Measurements from ENCODE around the gene ZNF766.
"Not testable (repeated sequence)": the region's sequence is repeated elsewhere in the genome, so short reads cannot be mapped to it uniquely, and the experiment has no call there.

The ZNF766 gene

DNA sequence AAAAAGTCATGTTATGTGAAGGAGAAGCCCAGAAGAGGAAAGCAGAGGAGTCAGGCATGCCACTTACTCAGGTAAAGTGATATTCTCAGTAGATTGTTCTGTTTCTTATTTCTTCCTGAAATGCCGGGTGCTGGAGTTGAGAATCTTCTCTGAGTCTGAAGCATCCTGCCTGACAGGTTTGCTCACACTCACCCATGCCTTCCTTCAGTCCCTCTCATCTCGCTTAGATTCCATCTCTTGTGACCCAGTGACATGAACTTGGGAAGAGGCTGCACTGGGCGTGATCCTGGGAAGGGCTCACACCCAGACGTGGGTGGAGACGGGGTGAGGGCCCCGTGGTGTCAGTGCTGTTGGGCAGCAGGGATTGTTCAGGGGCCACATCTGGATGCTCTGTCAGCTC is 8.1 kb downstream of the ZNF766 start:
- DNase-seq = no peak

DNA sequence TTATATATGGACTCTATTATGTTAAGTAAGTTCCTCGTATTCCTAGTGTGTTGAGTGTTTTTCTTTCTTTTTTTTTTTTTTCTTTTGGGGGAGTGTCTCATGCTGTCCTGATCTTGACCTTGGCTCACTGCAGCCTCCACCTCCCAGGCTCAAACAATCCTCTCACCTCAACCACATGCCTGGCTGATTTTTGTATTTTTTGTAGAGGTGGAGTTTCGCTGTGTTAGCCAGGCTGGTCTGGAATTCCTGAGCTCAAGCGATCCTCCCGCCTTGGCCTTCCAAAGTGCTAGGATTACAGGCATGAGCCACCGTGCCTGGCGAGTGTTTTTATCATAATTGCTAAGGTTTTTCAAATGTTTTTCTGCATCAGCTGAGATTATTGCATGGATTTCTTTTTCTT is 16.9 kb downstream of the ZNF766 start:
- no peak for DNase-seq

DNA sequence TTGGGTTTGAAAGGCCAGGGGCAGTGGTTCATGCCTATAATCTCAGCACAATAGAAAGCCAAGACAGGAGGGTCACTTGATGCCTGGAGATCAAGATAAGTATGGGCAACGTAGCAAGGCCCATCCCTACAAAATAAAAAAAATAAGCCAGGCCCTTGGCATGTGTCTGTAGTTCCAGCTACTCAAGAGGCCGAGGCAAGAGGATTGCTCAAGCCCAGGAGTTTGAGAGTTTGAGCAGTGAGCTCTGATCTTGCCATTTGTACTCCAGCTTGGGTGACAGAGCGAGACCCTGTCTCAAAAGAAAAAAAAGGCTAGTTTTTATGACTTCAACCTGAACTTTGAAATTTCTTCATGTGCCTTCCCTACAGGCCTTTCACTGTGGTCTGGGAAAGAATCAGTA is 22.4 kb downstream of the ZNF766 start:
- DNase-seq = no peak

DNA sequence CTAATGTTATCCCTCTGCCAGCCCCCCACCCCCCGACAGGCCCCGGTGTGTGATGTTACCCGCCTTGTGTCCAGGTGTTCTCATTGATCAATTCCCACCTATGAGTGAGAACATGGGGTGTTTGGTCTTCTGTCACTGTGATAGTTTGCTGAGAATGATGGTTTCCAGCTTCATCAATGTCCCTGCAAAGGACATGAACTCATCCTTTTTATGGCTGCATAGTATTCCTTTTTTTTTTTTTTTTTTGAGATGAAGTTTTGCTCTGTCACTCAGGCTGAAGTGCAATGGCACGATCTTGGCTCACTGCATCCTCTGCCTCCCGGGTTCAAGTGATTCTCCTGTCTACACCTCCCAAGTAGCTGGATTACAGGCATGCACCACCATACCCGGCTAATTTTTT is 23.6 kb downstream of the ZNF766 start:
- not testable (repeated sequence) for DNase-seq

DNA sequence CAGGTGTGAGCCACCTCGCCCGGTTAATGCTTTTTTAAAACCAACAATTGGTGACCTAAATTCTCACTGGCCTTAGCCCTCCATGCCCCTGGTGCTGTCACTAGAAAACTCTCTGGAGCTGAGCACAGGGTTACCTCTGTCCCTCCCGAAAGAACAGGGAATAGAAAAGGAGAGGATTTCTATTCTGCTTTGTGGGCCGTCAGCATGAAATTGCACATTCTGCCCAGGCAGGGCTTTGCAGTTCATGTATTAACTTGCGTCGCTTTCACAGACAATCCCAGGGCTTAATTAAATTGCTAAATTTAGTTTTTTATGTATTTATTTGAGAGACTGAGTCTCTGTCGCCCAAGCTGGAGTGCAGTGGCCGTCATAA is 27.0 kb downstream of the ZNF766 start:
- DNase-seq = no peak

DNA sequence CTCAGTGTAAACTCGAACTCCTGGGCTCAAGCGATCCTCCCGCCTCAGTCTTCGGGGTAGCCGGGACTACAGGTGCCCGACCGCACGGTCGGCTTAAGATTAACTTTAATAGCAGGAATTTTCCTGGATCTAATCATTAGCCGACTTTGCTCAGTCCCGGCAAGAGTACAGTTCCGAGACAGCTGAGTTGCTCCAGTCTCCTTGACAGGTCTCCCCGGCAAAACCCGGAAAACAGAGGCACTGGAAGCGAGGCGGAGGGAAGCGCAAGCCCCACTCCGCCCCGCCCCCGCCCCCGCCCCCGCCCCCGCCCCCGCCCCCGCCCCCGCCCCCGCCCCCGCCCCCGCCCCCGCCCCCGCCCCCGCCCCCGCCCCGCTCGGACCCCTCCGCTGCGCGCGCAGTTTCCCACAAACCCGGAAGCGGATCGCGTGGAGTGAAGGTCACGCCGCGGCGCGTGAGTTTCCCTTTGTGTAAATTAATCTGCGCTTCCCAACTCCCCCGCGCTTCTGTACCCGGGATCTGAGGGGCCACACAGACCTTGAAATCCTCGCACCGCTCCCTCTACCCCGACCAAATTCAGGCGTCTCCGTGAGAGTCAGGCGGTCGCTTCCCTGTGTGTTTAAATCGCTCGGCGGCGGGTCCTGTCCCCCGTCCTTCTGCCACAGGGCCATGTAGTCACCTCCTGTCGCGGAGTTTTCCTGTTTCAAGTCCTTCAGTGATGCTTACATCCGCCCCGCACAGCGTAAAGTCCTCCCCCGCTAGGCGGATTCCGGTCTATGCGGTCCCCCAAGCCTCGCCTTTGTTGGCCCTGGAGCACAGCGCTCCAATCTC is 27.6 kb downstream of the ZNF766 start, which contains the start of gene ZNF480:
ZNF480 (plus strand) TSS at position 397 of the 828 bp plus-strand sequence. CDS start 3,244 bp downstream, outside the sequence.
- DNase-seq = peak; percentile 86

DNA sequence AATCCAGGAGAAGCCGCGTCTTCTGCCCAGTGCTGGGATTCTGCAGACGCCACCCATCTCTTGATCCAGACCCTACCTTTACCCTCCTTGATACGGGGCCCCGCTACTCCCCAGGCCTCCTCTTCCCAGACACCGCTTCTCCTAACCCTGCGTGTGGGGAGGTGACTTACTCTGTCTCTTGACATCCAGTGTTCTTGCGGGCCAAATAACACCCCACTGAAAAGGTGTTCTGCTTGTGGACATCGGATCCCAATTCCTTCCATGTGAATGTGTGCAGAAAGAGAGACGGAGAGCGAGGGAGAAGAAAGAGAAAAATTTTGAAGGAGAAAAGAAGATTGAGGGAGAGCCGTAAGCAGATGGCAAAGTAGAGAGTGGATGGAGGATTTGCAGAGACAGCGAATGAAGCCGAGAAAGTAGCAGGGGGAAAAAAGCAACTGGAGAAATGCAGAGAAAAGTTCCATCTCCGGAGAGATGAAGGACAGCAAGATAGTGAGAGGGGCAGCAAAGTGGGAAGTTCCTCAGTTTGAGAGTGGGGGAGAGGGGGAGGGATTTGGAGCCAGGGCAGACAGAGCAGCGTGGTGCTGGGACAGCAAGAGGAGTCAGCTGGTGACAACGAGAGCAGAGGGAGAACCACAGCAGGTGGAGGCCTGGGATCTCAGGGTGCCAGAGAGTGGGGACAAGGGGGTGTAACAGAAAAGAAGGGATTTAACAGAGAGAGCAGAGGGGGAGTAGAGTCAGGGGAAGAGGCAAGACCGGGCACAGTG is 28.4 kb downstream of the ZNF766 start:
- no peak for DNase-seq

DNA sequence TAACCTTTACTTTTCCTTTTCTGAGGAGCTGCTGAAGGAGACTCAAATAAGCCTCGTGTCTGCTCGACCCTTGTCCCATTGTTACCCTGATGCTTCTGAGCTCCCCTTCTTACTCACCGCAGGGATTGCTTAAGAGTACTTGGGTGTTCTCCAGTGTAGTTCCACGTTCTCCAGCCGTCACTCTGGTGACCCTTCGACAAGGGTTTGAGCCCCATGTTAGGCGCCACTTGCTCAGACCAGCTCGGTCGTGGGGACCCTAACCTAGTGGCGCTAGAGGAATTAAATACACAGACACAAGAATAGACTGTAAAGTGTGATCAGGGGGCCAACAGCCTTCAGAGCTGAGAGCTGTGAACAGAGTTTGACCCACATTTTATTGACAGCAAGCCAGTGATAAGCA is 37.9 kb downstream of the ZNF766 start:
- DNase-seq = peak; percentile 16

DNA sequence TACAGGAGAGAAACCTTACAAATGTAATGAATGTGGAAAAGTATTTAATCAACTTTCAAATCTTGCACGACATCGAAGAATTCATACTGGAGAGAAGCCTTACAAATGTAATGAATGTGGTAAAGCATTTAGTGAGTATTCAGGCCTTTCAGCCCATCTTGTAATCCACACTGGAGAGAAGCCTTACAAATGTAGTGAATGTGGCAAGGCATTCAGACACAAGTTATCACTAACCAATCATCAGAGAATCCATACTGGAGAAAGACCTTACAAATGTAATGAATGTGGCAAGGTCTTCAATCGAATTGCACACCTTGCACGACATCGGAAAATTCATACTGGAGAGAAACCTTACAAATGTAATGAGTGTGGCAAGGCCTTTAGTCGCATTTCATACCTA is 53.0 kb downstream of the ZNF766 start:
- DNase-seq = no peak

DNA sequence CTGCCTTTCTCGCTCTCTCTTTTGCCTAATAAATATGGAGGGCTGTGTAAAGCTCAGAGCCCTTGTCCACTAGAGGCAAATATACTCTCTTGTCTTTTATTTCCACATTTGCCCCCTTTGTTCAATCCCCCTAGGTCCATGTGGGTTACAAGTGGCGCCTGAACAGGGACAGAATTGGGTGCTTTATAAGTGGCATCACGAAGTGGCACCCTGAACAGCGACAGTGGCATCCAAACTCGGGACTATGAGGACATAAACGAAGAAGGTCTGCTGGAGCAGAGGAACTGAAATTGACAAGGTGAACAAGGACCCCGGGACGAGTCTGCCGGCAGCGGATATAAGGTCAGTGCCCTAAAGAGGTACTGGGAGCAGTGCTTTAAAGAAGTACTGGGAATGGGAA is 62.4 kb downstream of the ZNF766 start:
- no peak for DNase-seq

DNA sequence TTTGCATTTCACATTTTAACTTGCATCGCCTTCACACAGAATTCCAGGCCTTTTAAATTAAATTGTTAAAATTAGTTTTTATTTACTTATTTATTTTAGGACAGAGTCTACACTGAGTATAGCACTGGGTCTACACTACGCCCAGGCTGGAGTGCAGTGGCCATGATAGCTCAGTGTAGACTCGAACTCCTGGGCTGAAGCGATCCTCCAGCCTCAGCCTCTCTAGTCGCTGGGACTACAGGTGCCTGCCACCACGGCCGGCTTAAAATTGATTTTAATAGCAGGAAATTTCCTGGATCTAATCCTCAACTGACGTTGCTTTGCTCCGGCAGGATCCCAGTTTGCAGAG is 66.4 kb downstream of the ZNF766 start:
- no peak for DNase-seq

DNA sequence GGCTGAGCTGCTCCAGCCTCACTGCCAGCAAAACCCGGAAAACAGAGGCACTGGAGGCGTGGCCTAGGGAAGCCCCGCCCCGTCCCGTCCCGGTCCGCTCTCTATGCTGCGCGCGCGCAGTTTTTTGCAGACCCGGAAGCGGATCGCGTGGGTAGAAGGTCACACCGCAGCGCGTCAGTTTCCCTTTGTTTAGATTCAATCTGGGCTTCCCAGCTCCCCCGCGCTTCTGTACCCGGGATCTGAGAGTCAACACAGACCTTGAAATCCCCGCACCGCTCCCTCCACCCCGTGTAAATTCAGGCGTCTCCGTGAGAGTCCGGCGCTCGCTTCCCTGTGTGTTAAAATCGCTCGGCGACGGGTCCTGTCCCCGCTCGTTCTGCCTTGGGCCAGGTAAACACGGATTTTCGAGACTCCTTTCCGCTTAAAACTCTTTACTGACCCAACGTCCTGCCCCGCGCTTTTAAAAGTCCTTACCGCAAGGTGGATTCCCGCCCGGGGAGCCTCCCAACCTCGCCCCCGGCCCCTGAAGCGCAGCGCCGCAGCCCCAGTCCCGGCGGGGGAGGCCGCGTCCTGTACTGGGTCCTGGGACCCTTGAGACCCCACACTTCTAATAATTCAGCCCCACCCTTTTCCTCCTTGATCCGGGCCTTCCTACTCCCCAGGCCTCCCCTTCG is 66.9 kb downstream of the ZNF766 start, which contains the start of gene ZNF610:
ZNF610 (plus strand) TSS at position 127 of the 674 bp plus-strand sequence. CDS start 12,930 bp downstream, outside the sequence.
- DNase-seq = peak; percentile 86

DNA sequence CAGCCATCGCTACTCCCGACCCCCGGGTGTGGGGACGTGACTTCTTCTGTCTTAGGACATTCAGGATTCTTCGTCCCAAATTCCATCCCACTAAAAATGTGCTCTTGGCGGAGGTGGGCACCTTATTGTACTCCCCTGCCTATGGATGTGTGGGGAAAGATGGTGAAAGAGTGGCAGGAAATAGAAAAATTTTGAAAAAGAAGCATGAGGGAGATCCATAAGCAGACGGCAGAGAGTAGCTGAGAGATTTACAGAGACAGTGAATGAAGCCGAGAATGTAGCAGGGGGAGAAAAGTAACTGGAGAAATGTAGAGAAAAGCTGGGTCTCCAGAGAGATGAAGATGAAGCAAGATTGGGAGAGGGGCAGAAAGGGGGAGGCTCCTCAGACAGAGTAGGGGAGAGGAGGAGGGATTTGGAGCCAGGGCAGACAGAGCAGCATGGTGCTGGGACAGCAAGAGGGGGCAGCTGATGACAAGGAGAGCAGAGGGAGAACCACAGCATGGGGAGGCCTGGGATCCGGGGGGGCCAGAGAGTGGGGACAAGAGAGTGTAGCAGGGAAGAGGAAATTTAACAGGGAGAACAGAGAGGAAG is 67.5 kb downstream of the ZNF766 start:
- no peak for DNase-seq

DNA sequence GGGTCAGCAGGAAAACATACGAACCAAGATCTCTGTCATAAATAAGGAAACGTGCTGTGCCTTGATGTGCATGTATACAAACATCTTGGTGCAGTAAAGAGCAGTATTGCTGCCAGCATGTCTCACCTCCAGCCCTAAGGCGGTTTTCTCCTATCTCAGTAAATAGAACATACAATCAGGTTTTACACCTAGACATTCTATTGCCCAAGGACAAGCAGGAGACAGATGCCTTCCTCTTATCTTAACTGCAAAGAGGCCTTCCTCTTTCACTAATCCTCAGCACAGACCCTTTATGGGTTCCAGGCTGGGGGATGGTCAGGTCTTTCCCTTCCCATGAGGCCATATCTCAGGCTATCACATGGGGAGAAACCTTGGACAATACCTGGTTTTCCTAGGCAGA is 69.6 kb downstream of the ZNF766 start:
- DNase-seq = not testable (repeated sequence)

DNA sequence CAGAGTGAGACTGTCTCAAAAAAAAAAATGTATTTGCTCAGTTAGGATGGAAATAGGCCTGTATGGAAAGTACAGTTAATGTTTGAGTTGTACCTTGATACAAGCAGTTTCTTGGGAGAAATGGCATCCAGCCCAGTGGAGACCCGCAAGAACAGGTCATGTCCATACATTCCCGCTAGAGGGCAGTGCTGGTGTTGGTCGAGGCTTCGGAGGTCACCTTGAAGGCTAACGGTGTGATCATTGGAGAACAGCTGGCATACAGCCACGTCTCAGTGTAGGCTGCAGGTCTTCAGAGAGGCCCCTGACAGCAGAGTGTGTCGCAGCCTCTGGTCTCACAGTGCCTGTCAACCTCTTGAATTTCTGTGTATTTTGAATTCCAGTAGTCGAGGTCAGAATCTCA is 74.2 kb downstream of the ZNF766 start:
- DNase-seq = peak; percentile 64

DNA sequence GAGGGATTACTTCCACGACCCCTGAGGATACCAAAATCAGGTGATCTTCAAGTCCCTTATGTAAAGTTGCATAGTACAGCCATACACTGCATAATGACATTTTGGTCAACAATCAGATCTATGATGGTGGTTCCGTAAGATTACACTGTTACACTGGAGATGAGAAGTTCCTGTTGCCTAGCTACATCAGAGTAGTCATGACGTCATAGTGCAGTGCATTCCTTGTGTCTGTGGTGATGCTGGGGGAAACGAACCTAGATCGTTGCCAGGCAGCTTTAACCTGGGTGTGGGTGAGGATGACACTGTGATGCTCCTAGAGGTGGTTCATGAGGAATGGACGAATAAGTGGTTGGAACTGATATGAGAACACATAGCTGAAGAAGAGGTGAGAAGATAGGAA is 75.8 kb downstream of the ZNF766 start:
- no peak for DNase-seq

All from CD4-positive, alpha-beta T cell treated with Interleukin-12 subunit alpha and Interleukin-12 subunit beta, for 1 hour (primary cell).